Neural progenitor cell (in vitro differentiated cells): ENCODE measurements around the gene KIF5B. TPM values are rescaled to one million over a fixed set of nuclear protein-coding genes. Genes with fewer than 3 reads are reported as not detected.

Source experiments
- DNase-seq: peaks from one replicate; pipeline ENCODE4 v3.0.0-alpha.2; 2016; ENCODE audit warnings: low spot score
- H2AFZ ChIP-seq: fragments of 200-600 bp; sonication (generic); replicated peaks from 2 replicates; pipeline ENCODE4 v1.6.1; 2016; ENCODE audit warnings: antibody characterized with exemption
- H3F3A ChIP-seq: fragments of 200-600 bp; sonication (generic); 2 replicates; pipeline ENCODE4 v1.6.1; 2016; ENCODE audit warnings: antibody characterized with exemption, low read depth
- H3K27ac ChIP-seq: fragments of 200-600 bp; sonication (generic); 2 replicates; pipeline ENCODE4 v1.5.1; 2016; ENCODE audit warnings: mild to moderate bottlenecking
- H3K27me3 ChIP-seq: fragments of 200-600 bp; sonication (generic); 2 replicates; pipeline ENCODE4 v1.6.1; 2016; ENCODE audit warnings: mild to moderate bottlenecking, moderate library complexity
- H3K36me3 ChIP-seq: fragments of 200-600 bp; sonication (generic); 2 replicates; pipeline ENCODE4 v1.5.1; 2016
- H3K4me1 ChIP-seq: fragments of 200-600 bp; sonication (generic); 2 replicates; pipeline ENCODE4 v1.6.1; 2016; ENCODE audit warnings: mixed run types
- H3K4me2 ChIP-seq: fragments of 200-600 bp; sonication (generic); 2 replicates; pipeline ENCODE4 v1.6.1; 2016
- H3K4me3 ChIP-seq: fragments of 200-600 bp; sonication (generic); 2 replicates; pipeline ENCODE4 v1.5.1; 2016
- H3K79me2 ChIP-seq: fragments of 200-600 bp; sonication (generic); 2 replicates; pipeline ENCODE4 v1.6.1; 2016; ENCODE audit warnings: low read depth
- H3K9ac ChIP-seq: fragments of 200-600 bp; sonication (generic); 2 replicates; pipeline ENCODE4 v1.6.1; 2016
- H3K9me3 ChIP-seq: fragments of 200-600 bp; sonication (generic); 2 replicates; pipeline ENCODE4 v1.5.1; 2016; ENCODE audit warnings: low read depth
- H4K20me1 ChIP-seq: fragments of 200-600 bp; sonication (generic); 2 replicates; pipeline ENCODE4 v1.6.1; 2016; ENCODE audit warnings: low read depth
- H3K27ac Mint-ChIP-seq: 3 replicates; pipeline ENCODE4 v1.8.0; 2021; ENCODE audit warnings: mixed read lengths
- H3K27me3 Mint-ChIP-seq: 2 replicates; pipeline ENCODE4 v1.8.0; 2022; ENCODE audit warnings: low read depth, mild to moderate bottlenecking, inconsistent platforms, moderate library complexity, mixed read lengths; ENCODE audit not compliant: insufficient read depth
- H3K36me3 Mint-ChIP-seq: 3 replicates; pipeline ENCODE4 v1.8.0; 2021; ENCODE audit warnings: mixed read lengths
- H3K4me1 Mint-ChIP-seq: 3 replicates; pipeline ENCODE4 v1.8.0; 2021; ENCODE audit warnings: mixed read lengths
- H3K4me3 Mint-ChIP-seq: 3 replicates; pipeline ENCODE4 v1.8.0; 2021; ENCODE audit warnings: mild to moderate bottlenecking, moderate library complexity, mixed read lengths
- H3K9me3 Mint-ChIP-seq: 3 replicates; pipeline ENCODE4 v1.8.0; 2020; ENCODE audit warnings: mixed read lengths
- EZH2 ChIP-seq: fragments of 200-600 bp; sonication (generic); IDR thresholded peaks from 2 replicates; pipeline ENCODE4 v1.6.1; 2017; ENCODE audit warnings: antibody characterized with exemption, mild to moderate bottlenecking, moderate library complexity
- EZH2phosphoT487 ChIP-seq: fragments of 200-600 bp; sonication (generic); IDR thresholded peaks from 2 replicates; pipeline ENCODE4 v1.6.1; 2017; ENCODE audit warnings: antibody characterized with exemption
- total RNA-seq: library from RNA; depleted of rRNA; stranded (reverse); fragments of >200 nt; gene quantifications from 2 replicates; pipeline ENCODE4 v1.2.3, GENCODE V29; 2015; ENCODE audit warnings: low replicate concordance
- TF ChIP-seq, protein P1 (sequence below): fragments of 200-600 bp; sonication (generic); IDR thresholded peaks from 2 replicates; pipeline ENCODE4 v1.5.1; 2017; ENCODE audit warnings: antibody characterized with exemption, mild to moderate bottlenecking

The KIF5B gene
- total RNA-seq: 90.3 and 131 TPM in 2 replicates

GRCh38 chr10:32056136-32057035, at the start of gene KIF5B:
Gene KIF5B, minus strand, starts transcription at chr10:32056425. Its CDS starts 452 bp downstream, at chr10:32055973.
- peak within 1 kb of the TSS; percentile 90 for H3K27ac Mint-ChIP-seq
- H3F3A ChIP-seq: no peaks in the 10 kb centered on the region
- peak within 1 kb of the TSS; percentile 89 for H3K4me3 ChIP-seq
- H3K36me3 Mint-ChIP-seq: peaks cover 2% of the 10 kb centered on the region
- H2AFZ ChIP-seq: peak within 1 kb of the TSS; percentile 97
- peaks cover 48% of the 10 kb centered on the region for H3K79me2 ChIP-seq
- peaks cover 43% of the 10 kb centered on the region for H4K20me1 ChIP-seq
- H3K27ac ChIP-seq: peak within 1 kb of the TSS; percentile 76
- H3K4me2 ChIP-seq: peak within 1 kb of the TSS; percentile 90
- no peaks in the 10 kb centered on the region for H3K36me3 ChIP-seq
- H3K4me1 Mint-ChIP-seq: peaks cover 27% of the 10 kb centered on the region
- peak; percentile 96 for DNase-seq
- H3K9me3 Mint-ChIP-seq: no peaks in the 10 kb centered on the region
- peaks cover 2% of the 10 kb centered on the region for H3K27me3 Mint-ChIP-seq
- peaks cover 30% of the 10 kb centered on the region for H3K4me1 ChIP-seq
- TF ChIP-seq, protein P1, sequence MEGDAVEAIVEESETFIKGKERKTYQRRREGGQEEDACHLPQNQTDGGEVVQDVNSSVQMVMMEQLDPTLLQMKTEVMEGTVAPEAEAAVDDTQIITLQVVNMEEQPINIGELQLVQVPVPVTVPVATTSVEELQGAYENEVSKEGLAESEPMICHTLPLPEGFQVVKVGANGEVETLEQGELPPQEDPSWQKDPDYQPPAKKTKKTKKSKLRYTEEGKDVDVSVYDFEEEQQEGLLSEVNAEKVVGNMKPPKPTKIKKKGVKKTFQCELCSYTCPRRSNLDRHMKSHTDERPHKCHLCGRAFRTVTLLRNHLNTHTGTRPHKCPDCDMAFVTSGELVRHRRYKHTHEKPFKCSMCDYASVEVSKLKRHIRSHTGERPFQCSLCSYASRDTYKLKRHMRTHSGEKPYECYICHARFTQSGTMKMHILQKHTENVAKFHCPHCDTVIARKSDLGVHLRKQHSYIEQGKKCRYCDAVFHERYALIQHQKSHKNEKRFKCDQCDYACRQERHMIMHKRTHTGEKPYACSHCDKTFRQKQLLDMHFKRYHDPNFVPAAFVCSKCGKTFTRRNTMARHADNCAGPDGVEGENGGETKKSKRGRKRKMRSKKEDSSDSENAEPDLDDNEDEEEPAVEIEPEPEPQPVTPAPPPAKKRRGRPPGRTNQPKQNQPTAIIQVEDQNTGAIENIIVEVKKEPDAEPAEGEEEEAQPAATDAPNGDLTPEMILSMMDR: no peak
- TF ChIP-seq EZH2phosphoT487 (no peak), EZH2 (no peak)
- H3K9ac ChIP-seq: peak within 1 kb of the TSS; percentile 81
- no peaks in the 10 kb centered on the region for H3K27me3 ChIP-seq
- no peaks in the 10 kb centered on the region for H3K9me3 ChIP-seq
- peak within 1 kb of the TSS; percentile 99 for H3K4me3 Mint-ChIP-seq

GRCh38 chr10:32105782-32106382, 49.7 kb upstream of the KIF5B start:
- no peaks in the 10 kb centered on the region for H3K79me2 ChIP-seq

GRCh38 chr10:32104622-32105509, 48.6 kb upstream of the KIF5B start:
- H3K36me3 Mint-ChIP-seq: no peaks in the 10 kb centered on the region
- no peaks in the 10 kb centered on the region for H4K20me1 ChIP-seq
- H3K79me2 ChIP-seq: no peaks in the 10 kb centered on the region
- no peak overlapping the region for H3K27ac ChIP-seq
- H3K4me3 Mint-ChIP-seq: no peak overlapping the region
- no peak for DNase-seq
- H3K27me3 Mint-ChIP-seq: peaks cover 6% of the 10 kb centered on the region
- no peaks in the 10 kb centered on the region for H3K4me1 ChIP-seq
- H3K4me1 Mint-ChIP-seq: peaks cover 4% of the 10 kb centered on the region
- no peak overlapping the region for H3K4me3 ChIP-seq
- H3K27me3 ChIP-seq: no peaks in the 10 kb centered on the region
- no peaks in the 10 kb centered on the region for H3K9me3 ChIP-seq
- H2AFZ ChIP-seq: no peak overlapping the region
- H3K27ac Mint-ChIP-seq: no peak overlapping the region
- no peaks in the 10 kb centered on the region for H3K36me3 ChIP-seq
- H3K4me2 ChIP-seq: no peak overlapping the region
- no peak overlapping the region for H3K9ac ChIP-seq
- TF ChIP-seq, protein P1: no peak
- TF ChIP-seq EZH2phosphoT487: no peak
- H3K9me3 Mint-ChIP-seq: peaks cover 8% of the 10 kb centered on the region
- H3F3A ChIP-seq: no peaks in the 10 kb centered on the region

More at GRCh38 chr10:32105782-32106382, 49.7 kb upstream of the KIF5B start:
- Histone ChIP-seq H3K4me3 (no peak overlapping the region), H3F3A (no peaks in the 10 kb centered on the region), H3K27me3 (no peaks in the 10 kb centered on the region), H3K9ac (no peak overlapping the region), H3K4me1 (no peaks in the 10 kb centered on the region), H3K36me3 (no peaks in the 10 kb centered on the region), H4K20me1 (no peaks in the 10 kb centered on the region), H3K4me2 (no peak overlapping the region), H3K27ac (no peak overlapping the region), H2AFZ (no peak overlapping the region), H3K9me3 (no peaks in the 10 kb centered on the region)
- TF ChIP-seq EZH2 (no peak), EZH2phosphoT487 (no peak)
- TF ChIP-seq, protein P1: no peak
- peaks cover 8% of the 10 kb centered on the region for H3K9me3 Mint-ChIP-seq
- no peak overlapping the region for H3K27ac Mint-ChIP-seq
- no peak for DNase-seq
- peaks cover 3% of the 10 kb centered on the region for H3K27me3 Mint-ChIP-seq
- no peaks in the 10 kb centered on the region for H3K36me3 Mint-ChIP-seq
- H3K4me1 Mint-ChIP-seq: peaks cover 4% of the 10 kb centered on the region
- H3K4me3 Mint-ChIP-seq: no peak overlapping the region
